GM12873 (cell line): ENCODE data around the gene SORCS2.

Experiments
- TF ChIP-seq, protein P1 (sequence below): IDR thresholded peaks from 2 replicates; pipeline ENCODE4 v1.5.1; 2012; ENCODE audit warnings: low read depth, mild to moderate bottlenecking, moderate library complexity, low read length, control low read depth; ENCODE audit not compliant: insufficient read depth; ENCODE audit errors: missing control alignments

The SORCS2 gene

GRCh38 chr4:7306021-7306965, 114.0 kb downstream of the SORCS2 start:
- TF ChIP-seq, protein P1, sequence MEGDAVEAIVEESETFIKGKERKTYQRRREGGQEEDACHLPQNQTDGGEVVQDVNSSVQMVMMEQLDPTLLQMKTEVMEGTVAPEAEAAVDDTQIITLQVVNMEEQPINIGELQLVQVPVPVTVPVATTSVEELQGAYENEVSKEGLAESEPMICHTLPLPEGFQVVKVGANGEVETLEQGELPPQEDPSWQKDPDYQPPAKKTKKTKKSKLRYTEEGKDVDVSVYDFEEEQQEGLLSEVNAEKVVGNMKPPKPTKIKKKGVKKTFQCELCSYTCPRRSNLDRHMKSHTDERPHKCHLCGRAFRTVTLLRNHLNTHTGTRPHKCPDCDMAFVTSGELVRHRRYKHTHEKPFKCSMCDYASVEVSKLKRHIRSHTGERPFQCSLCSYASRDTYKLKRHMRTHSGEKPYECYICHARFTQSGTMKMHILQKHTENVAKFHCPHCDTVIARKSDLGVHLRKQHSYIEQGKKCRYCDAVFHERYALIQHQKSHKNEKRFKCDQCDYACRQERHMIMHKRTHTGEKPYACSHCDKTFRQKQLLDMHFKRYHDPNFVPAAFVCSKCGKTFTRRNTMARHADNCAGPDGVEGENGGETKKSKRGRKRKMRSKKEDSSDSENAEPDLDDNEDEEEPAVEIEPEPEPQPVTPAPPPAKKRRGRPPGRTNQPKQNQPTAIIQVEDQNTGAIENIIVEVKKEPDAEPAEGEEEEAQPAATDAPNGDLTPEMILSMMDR = no peak

- TF ChIP-seq, protein P1 = no peak
Measured at GRCh38 chr4:7306986-7307385, 114.6 kb downstream of the SORCS2 start.

DNA sequence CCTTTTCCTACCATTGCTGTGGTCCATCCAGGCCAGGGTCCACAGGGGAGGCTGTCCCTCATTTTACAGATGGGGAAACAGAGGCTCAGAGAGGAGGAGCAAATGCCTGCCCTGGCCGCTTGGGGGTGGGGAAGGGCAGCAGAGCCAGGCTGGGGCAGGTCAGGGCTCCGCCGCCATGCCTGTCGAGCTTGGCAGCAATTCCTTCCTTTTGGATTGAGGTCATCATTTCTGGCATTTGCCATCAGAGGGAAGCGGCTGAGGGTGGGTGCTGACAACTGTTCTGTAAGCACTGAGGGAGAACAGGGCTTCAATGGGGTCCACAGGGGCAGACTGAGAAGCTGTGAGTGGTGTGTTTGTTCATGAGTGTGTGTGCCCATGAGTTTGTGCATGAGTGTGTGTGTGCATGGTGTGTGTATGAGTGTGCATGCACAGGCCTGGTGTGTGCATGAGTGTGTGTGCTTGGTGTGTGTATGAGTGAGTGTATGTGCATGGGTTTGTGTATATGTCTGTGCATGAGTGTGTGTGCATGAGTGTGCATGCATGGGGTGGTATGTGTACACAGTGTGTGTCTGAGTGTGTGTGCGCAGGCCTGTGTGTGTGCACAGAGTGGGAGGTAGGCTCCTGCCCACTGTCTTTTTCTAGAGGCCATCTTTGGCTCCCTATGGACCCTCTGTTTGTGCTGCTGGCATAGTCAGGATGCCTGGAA, 115.2 kb downstream of the SORCS2 start:
- TF ChIP-seq, protein P1 = no peak

GRCh38 chr4:7309181-7309580, 116.8 kb downstream of the SORCS2 start:
- TF ChIP-seq, protein P1 = no peak

GRCh38 chr4:7309636-7310390, 117.5 kb downstream of the SORCS2 start:
- TF ChIP-seq, protein P1 = no peak

- TF ChIP-seq, protein P1 = no peak
Measured at GRCh38 chr4:7310451-7310850, 118.1 kb downstream of the SORCS2 start.

DNA sequence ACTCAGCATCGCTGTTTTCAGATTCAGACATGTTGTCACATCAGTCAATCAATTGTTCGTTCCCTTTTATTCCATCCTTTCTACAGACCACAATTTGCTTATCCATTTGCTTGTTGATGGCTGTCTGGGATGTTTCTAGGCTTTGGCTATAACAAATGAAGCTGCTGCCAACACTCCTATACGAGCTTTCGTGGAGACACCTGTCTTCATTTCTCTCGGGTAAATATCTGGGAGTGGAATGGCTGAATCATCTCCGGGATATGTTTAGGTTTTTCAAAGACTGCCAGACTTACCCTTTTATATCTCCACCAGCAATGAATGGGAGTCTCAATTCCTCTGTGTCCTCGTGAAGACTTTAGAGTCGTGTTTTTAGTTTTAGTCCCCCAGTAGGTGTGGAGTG, 118.9 kb downstream of the SORCS2 start:
- TF ChIP-seq, protein P1 = no peak
